ENCODE results near the gene PLXDC2. TPM values are rescaled to one million over a fixed set of nuclear protein-coding genes. Genes with fewer than 3 reads are reported as not detected.

PLXDC2 gene
- total RNA-seq, 1 donor from 2014 or later, result 143 TPM

GRCh38 chr10:20059084-20059835 lies 243.0 kb downstream of the PLXDC2 start:
- H3K36me3 ChIP-seq, result no peaks in the 10 kb centered on the region
- no peak for TF ChIP-seq CTCF (IDR thresholded peaks at IDR 0.05)
- H3K9me3 ChIP-seq, result peaks cover 3% of the 10 kb centered on the region
- H3K27me3 ChIP-seq (ENCODE audit: low read depth), result no peaks in the 10 kb centered on the region
- H3K27ac ChIP-seq, result no peak overlapping the region
- intact Hi-C loops (cut with DNase I), result no loop called here
- H3K4me1 ChIP-seq, result no peaks in the 10 kb centered on the region
- H3K4me3 ChIP-seq, result no peak overlapping the region
- DNase-seq (no peak), ATAC-seq (peak in 1 of 2 donors; percentile 21)

GRCh38 chr10:20065814-20066213 lies 249.6 kb downstream of the PLXDC2 start:
- Histone ChIP-seq H3K27ac (no peak overlapping the region), H3K4me1 (no peaks in the 10 kb centered on the region), H3K9me3 (peaks cover 3% of the 10 kb centered on the region), H3K27me3 (ENCODE audit: low read depth) (no peaks in the 10 kb centered on the region), H3K4me3 (no peak overlapping the region), H3K36me3 (no peaks in the 10 kb centered on the region)
- intact Hi-C loops (cut with DNase I), result no loop called here
- TF ChIP-seq CTCF (IDR thresholded peaks at IDR 0.05), result no peak
- ATAC-seq (peak in 1 of 2 donors; percentile 29), DNase-seq (no peak)

GRCh38 chr10:20073167-20073566 lies 256.9 kb downstream of the PLXDC2 start:
- no peak for ATAC-seq
- TF ChIP-seq CTCF (IDR thresholded peaks at IDR 0.05), result no peak
- Histone ChIP-seq H3K4me3 (no peak overlapping the region), H3K4me1 (no peaks in the 10 kb centered on the region), H3K9me3 (no peaks in the 10 kb centered on the region), H3K36me3 (no peaks in the 10 kb centered on the region), H3K27ac (no peak overlapping the region), H3K27me3 (ENCODE audit: low read depth) (no peaks in the 10 kb centered on the region)
- intact Hi-C loops (cut with DNase I), result no loop called here
- no peak for DNase-seq

- intact Hi-C loops (cut with DNase I), result no loop called here
- H3K4me3 ChIP-seq, result no peak overlapping the region
- no peak for DNase-seq
Measured at GRCh38 chr10:20075713-20076112, 259.5 kb downstream of the PLXDC2 start.

GRCh38 chr10:20084451-20084850 lies 268.2 kb downstream of the PLXDC2 start:
- Histone ChIP-seq H3K4me1 (peaks cover 4% of the 10 kb centered on the region), H3K27ac (no peak overlapping the region), H3K4me3 (no peak overlapping the region), H3K27me3 (ENCODE audit: low read depth) (no peaks in the 10 kb centered on the region), H3K9me3 (no peaks in the 10 kb centered on the region), H3K36me3 (no peaks in the 10 kb centered on the region)
- TF ChIP-seq CTCF (IDR thresholded peaks at IDR 0.05), result no peak
- intact Hi-C loops (cut with DNase I), result no loop called here
- no peak for DNase-seq
- ATAC-seq, result no peak

More at GRCh38 chr10:20075713-20076112, 259.5 kb downstream of the PLXDC2 start:
- Histone ChIP-seq H3K36me3 (no peaks in the 10 kb centered on the region), H3K9me3 (no peaks in the 10 kb centered on the region), H3K27ac (no peak overlapping the region), H3K4me1 (no peaks in the 10 kb centered on the region), H3K27me3 (ENCODE audit: low read depth) (no peaks in the 10 kb centered on the region)
- ATAC-seq, result no peak
- TF ChIP-seq CTCF (IDR thresholded peaks at IDR 0.05), result no peak

Measured in lower lobe of right lung (tissue), 2 donors.